ENCODE data around the gene GNAI1.

GNAI1 gene

GRCh38 chr7:80208700-80209099, 74.1 kb downstream of the GNAI1 start:
- Histone ChIP-seq H3K9me3 (ENCODE audit: insufficient read depth, low read length, severe bottlenecking) (no peaks in the 10 kb centered on the region), H3K79me2 (ENCODE audit: insufficient read depth, low read length) (no peaks in the 10 kb centered on the region), H3K4me2 (ENCODE audit: insufficient read depth, low read length) (no peak overlapping the region), H3K9ac (ENCODE audit: low read depth, low read length) (no peak overlapping the region), H2AFZ (ENCODE audit: low read depth, low read length) (no peak overlapping the region), H3K4me1 (ENCODE audit: insufficient read depth, low read length) (no peaks in the 10 kb centered on the region), H4K20me1 (ENCODE audit: insufficient read depth, low read length) (no peaks in the 10 kb centered on the region), H3K27me3 (ENCODE audit: insufficient read depth, low read length, poor library complexity) (no peaks in the 10 kb centered on the region), H3K36me3 (ENCODE audit: insufficient read depth, low read length) (no peaks in the 10 kb centered on the region), H3K4me3 (ENCODE audit: low read depth in 1 of 2, low read length in 2 of 2) (no peak overlapping the region), H3K27ac (ENCODE audit: low read length) (no peak overlapping the region)
- DNase-seq (no peak), ATAC-seq (ENCODE audit: insufficient read depth, low read depth) (no peak)
- TF ChIP-seq CTCF (IDR thresholded peaks at IDR 0.05; ENCODE audit: borderline replicate concordance, extremely low read depth, low read length, poor library complexity, severe bottlenecking), result no peak
- TF ChIP-seq EZH2 (IDR thresholded peaks at IDR 0.05; ENCODE audit: borderline replicate concordance, low read depth, low read length, severe bottlenecking), result no peak

DNA sequence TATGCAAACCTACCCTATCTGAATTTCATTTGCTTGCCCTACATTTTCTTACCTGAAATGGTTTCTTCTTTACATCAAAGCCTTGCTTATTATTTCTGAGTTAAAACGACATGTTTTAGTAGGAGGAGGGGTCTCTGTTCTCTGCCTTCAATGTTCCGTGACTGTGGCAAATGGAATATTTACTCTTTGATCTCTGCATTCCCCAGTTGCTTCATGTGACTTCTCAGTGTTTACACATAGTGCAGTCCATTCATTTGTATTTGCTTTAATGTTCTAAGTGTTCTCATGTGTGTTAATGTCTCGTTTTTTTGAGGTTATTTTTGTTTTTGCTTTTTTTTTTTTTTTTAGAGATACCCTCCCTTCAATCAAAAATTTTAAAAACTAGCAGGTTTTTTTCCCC, 75.8 kb downstream of the GNAI1 start:
- no peak for ATAC-seq (ENCODE audit: insufficient read depth, low read depth)
- Histone ChIP-seq H3K36me3 (ENCODE audit: insufficient read depth, low read length) (no peaks in the 10 kb centered on the region), H4K20me1 (ENCODE audit: insufficient read depth, low read length) (no peaks in the 10 kb centered on the region), H3K27me3 (ENCODE audit: insufficient read depth, low read length, poor library complexity) (no peaks in the 10 kb centered on the region), H3K4me1 (ENCODE audit: insufficient read depth, low read length) (peaks cover 5% of the 10 kb centered on the region; the same call in 1 of the 2 replicates), H3K27ac (ENCODE audit: low read length) (no peak overlapping the region), H3K79me2 (ENCODE audit: insufficient read depth, low read length) (no peaks in the 10 kb centered on the region), H3K9ac (ENCODE audit: low read depth, low read length) (no peak overlapping the region), H3K4me3 (ENCODE audit: low read depth in 1 of 2, low read length in 2 of 2) (no peak overlapping the region), H2AFZ (ENCODE audit: low read depth, low read length) (no peak overlapping the region), H3K9me3 (ENCODE audit: insufficient read depth, low read length, severe bottlenecking) (no peaks in the 10 kb centered on the region), H3K4me2 (ENCODE audit: insufficient read depth, low read length) (no peak overlapping the region)
- DNase-seq, result no peak
- no peak for TF ChIP-seq CTCF (IDR thresholded peaks at IDR 0.05; ENCODE audit: borderline replicate concordance, extremely low read depth, low read length, poor library complexity, severe bottlenecking)
- TF ChIP-seq EZH2 (IDR thresholded peaks at IDR 0.05; ENCODE audit: borderline replicate concordance, low read depth, low read length, severe bottlenecking), result no peak

GRCh38 chr7:80213814-80214213, 79.2 kb downstream of the GNAI1 start:
- TF ChIP-seq EZH2 (IDR thresholded peaks at IDR 0.05; ENCODE audit: borderline replicate concordance, low read depth, low read length, severe bottlenecking), result no peak
- no peak for TF ChIP-seq CTCF (IDR thresholded peaks at IDR 0.05; ENCODE audit: borderline replicate concordance, extremely low read depth, low read length, poor library complexity, severe bottlenecking)
- H3K4me3 ChIP-seq (ENCODE audit: low read depth in 1 of 2, low read length in 2 of 2), result no peak overlapping the region
- H3K4me1 ChIP-seq (ENCODE audit: insufficient read depth, low read length), result peaks cover 37% of the 10 kb centered on the region
- DNase-seq (no peak), ATAC-seq (ENCODE audit: insufficient read depth, low read depth) (no peak)
- H3K9ac ChIP-seq (ENCODE audit: low read depth, low read length), result no peak overlapping the region
- no peaks in the 10 kb centered on the region for H3K36me3 ChIP-seq (ENCODE audit: insufficient read depth, low read length)
- H3K27me3 ChIP-seq (ENCODE audit: insufficient read depth, low read length, poor library complexity), result no peaks in the 10 kb centered on the region
- no peak overlapping the region for H3K4me2 ChIP-seq (ENCODE audit: insufficient read depth, low read length)
- H2AFZ ChIP-seq (ENCODE audit: low read depth, low read length), result no peak overlapping the region
- no peaks in the 10 kb centered on the region for H4K20me1 ChIP-seq (ENCODE audit: insufficient read depth, low read length)
- H3K79me2 ChIP-seq (ENCODE audit: insufficient read depth, low read length), result no peaks in the 10 kb centered on the region
- no peaks in the 10 kb centered on the region for H3K9me3 ChIP-seq (ENCODE audit: insufficient read depth, low read length, severe bottlenecking)
- H3K27ac ChIP-seq (ENCODE audit: low read length), result no peak overlapping the region

- H3K27me3 ChIP-seq (ENCODE audit: insufficient read depth, low read length, poor library complexity), result no peaks in the 10 kb centered on the region
- H3K4me1 ChIP-seq (ENCODE audit: insufficient read depth, low read length), result peaks cover 43% of the 10 kb centered on the region
- H2AFZ ChIP-seq (ENCODE audit: low read depth, low read length), result no peak overlapping the region
- no peak for TF ChIP-seq CTCF (IDR thresholded peaks at IDR 0.05; ENCODE audit: borderline replicate concordance, extremely low read depth, low read length, poor library complexity, severe bottlenecking)
- no peak for TF ChIP-seq EZH2 (IDR thresholded peaks at IDR 0.05; ENCODE audit: borderline replicate concordance, low read depth, low read length, severe bottlenecking)
- H3K79me2 ChIP-seq (ENCODE audit: insufficient read depth, low read length), result no peaks in the 10 kb centered on the region
- no peak overlapping the region for H3K4me2 ChIP-seq (ENCODE audit: insufficient read depth, low read length)
- no peaks in the 10 kb centered on the region for H3K36me3 ChIP-seq (ENCODE audit: insufficient read depth, low read length)
- H4K20me1 ChIP-seq (ENCODE audit: insufficient read depth, low read length), result no peaks in the 10 kb centered on the region
- H3K9me3 ChIP-seq (ENCODE audit: insufficient read depth, low read length, severe bottlenecking), result no peaks in the 10 kb centered on the region
- no peak overlapping the region for H3K9ac ChIP-seq (ENCODE audit: low read depth, low read length)
- no peak for ATAC-seq (ENCODE audit: insufficient read depth, low read depth)
- H3K4me3 ChIP-seq (ENCODE audit: low read depth in 1 of 2, low read length in 2 of 2), result no peak overlapping the region
- no peak for DNase-seq
- peak overlapping the region; percentile 49; the same call in 1 of the 2 replicates for H3K27ac ChIP-seq (ENCODE audit: low read length)
Observed at GRCh38 chr7:80215734-80216133, 81.1 kb downstream of the GNAI1 start.
